Upper lobe of left lung (tissue), 6 donors: ENCODE results near the gene PHF8. TPM values are rescaled to one million over a fixed set of nuclear protein-coding genes. Genes with fewer than 3 reads are reported as not detected.

Experiments used
- ATAC-seq, 2 donors: fragments of 200-7000 bp; cut with Tn5 transposase; one replicate each; pipeline ENCODE4 v1.9.1; 2022; ENCODE audit warnings: mild to moderate bottlenecking in 2 of 2, moderate library complexity in 2 of 2; ENCODE audit not compliant: low FRiP score in 2 of 2
- DNase-seq, 2 donors: peaks; one replicate each; pipeline ENCODE4 v3.0.0-alpha.2; 2019 to 2020
- H3K27ac ChIP-seq, 4 donors: fragments of 200-600 bp; sonication (generic); one replicate each; pipeline ENCODE4 v1.5.1; 2016 to 2019
- H3K27me3 ChIP-seq, 4 donors: fragments of 200-600 bp; sonication (generic); one replicate each; pipeline ENCODE4 v1.5.1; 2017 to 2019
- H3K36me3 ChIP-seq, 4 donors: fragments of 200-600 bp; sonication (generic); one replicate each; pipeline ENCODE4 v1.5.1; 2016 to 2019
- H3K4me1 ChIP-seq, 4 donors: fragments of 200-600 bp; sonication (generic); one replicate each; pipeline ENCODE4 v1.5.1; 2018 to 2019
- H3K4me3 ChIP-seq, 4 donors: fragments of 200-600 bp; sonication (generic); one replicate each; pipeline ENCODE4 v1.5.1; 2017 to 2019; ENCODE audit warnings: mild to moderate bottlenecking in 2 of 4, moderate library complexity in 1 of 4
- H3K9me3 ChIP-seq, 4 donors: fragments of 200-600 bp; sonication (generic); one replicate each; pipeline ENCODE4 v1.5.1; 2018 to 2019
- EP300 ChIP-seq, 4 donors: sonication (generic); formaldehyde crosslinking; IDR thresholded peaks; one replicate each; pipeline ENCODE4 v1.5.1; 2017; ENCODE audit warnings: antibody characterized with exemption in 4 of 4, control low read depth in 2 of 4
- POLR2A ChIP-seq, 4 donors: fragments of 450-650 bp; IDR thresholded peaks; one replicate each; pipeline ENCODE4 v1.5.1; 2016 to 2017; ENCODE audit warnings: antibody characterized with exemption in 4 of 4, mild to moderate bottlenecking in 2 of 4
- POLR2AphosphoS5 ChIP-seq, 2 donors: sonication (generic); formaldehyde crosslinking; IDR thresholded peaks; one replicate each; pipeline ENCODE4 v1.5.1; 2017; ENCODE audit warnings: antibody characterized with exemption in 2 of 2
- WGBS, 2 donors: methylation state at CpG; one replicate each; pipeline ENCODE4 v1.1.5; 2017 to 2018; 5-methylcytosine and 5-hydroxymethylcytosine counted together
- total RNA-seq, 6 donors: library from RNA; depleted of rRNA in 4 of 6; stranded (reverse); fragments of >200 nt in 4 of 6; gene quantifications; one replicate each; pipeline versions ENCODE4 v1.1.0 to v1.2.1, GENCODE V29; 2016 to 2021
- TF ChIP-seq, protein P1 (sequence below), 6 experiments: fragments of 450-650 bp in 4 of 6; fragments of 200-600 bp in 2 of 6; sonication (generic) in 2 of 6; IDR thresholded peaks; one replicate each; pipeline ENCODE4 v1.5.1; 2016 to 2019; ENCODE audit warnings: antibody characterized with exemption in 6 of 6
- donor health status: DM: no; HTN: no; CAD: no; lungs with moderate emphysema.
- donor health status: DM: no; HTN: yes; CAD: no; lungs with severe emphysema.

Gene PHF8
- total RNA-seq, 6 donors from 2014 or later = 23.7 to 125 (median 27.1) TPM

DNA sequence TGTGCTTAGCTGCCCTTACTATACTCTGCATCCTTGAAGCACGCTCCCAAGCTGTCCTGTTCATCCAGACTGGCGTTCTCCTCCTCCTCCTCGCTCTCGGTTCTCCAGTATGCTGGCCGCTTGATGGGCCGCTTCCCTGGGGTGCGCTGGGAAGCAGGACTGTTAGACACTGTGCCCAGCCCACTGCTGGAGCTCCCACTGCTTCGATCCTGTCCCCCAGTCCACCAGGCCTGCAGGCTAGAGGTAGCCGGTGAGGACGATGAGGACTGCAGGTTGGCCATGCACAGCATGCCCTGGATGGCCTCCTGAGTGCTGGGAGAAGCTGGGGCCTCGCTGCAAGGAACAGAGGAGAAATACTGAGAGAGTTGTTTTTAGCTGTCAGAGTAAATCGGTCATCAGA is 59.4 kb downstream of the PHF8 start:
- no peak for ATAC-seq
- peak in 1 of 2 donors; percentile 25 for DNase-seq
- Histone ChIP-seq H3K4me1 (no peaks in the 10 kb centered on the region), H3K27me3 (no peaks in the 10 kb centered on the region), H3K27ac (no peak overlapping the region), H3K9me3 (no peaks in the 10 kb centered on the region), H3K36me3 (peaks cover 0 to 55% (median 7%) of the 10 kb centered on the region in 4 donors), H3K4me3 (no peak overlapping the region)
- 81 to 95% methylated on average over 8 to 11 of the region's 12 CpGs for WGBS, 2 donors
- TF ChIP-seq, protein P1, sequence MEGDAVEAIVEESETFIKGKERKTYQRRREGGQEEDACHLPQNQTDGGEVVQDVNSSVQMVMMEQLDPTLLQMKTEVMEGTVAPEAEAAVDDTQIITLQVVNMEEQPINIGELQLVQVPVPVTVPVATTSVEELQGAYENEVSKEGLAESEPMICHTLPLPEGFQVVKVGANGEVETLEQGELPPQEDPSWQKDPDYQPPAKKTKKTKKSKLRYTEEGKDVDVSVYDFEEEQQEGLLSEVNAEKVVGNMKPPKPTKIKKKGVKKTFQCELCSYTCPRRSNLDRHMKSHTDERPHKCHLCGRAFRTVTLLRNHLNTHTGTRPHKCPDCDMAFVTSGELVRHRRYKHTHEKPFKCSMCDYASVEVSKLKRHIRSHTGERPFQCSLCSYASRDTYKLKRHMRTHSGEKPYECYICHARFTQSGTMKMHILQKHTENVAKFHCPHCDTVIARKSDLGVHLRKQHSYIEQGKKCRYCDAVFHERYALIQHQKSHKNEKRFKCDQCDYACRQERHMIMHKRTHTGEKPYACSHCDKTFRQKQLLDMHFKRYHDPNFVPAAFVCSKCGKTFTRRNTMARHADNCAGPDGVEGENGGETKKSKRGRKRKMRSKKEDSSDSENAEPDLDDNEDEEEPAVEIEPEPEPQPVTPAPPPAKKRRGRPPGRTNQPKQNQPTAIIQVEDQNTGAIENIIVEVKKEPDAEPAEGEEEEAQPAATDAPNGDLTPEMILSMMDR (IDR thresholded peaks at IDR 0.05) = no peak
- TF ChIP-seq POLR2AphosphoS5 (IDR thresholded peaks at IDR 0.05) = no peak
- TF ChIP-seq POLR2A (IDR thresholded peaks at IDR 0.05) = no peak
- no peak for TF ChIP-seq EP300 (IDR thresholded peaks at IDR 0.05)

DNA sequence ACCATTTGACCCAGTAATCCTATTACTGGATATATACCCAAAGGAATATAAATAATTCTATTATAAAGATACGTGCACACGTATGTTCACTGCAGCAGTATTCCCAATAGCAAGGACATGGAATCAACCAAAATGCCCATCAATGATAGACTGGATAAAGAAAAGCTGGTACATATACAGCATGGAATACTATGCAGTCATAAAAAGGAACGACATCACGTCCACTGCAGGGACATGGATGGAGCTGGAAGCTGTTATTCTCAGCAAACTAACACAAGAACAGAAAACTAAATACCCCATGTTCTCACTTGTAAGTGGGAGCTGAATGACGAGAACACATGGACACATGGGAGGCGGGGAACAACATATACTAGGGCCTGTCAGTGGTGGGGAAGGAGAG is 69.7 kb downstream of the PHF8 start:
- H3K27me3 ChIP-seq = no peaks in the 10 kb centered on the region
- DNase-seq = no peak
- H3K4me3 ChIP-seq = no peak overlapping the region
- H3K9me3 ChIP-seq = peaks cover 0 to 4% (median under 1%) of the 10 kb centered on the region in 4 donors
- no peaks in the 10 kb centered on the region for H3K4me1 ChIP-seq
- 91 to 97% methylated on average over 6 of the region's 6 CpGs for WGBS, 2 donors
- ATAC-seq = no peak
- no peak for TF ChIP-seq POLR2AphosphoS5 (IDR thresholded peaks at IDR 0.05)
- TF ChIP-seq, protein P1 (IDR thresholded peaks at IDR 0.05) = no peak
- peaks cover 0 to 14% (median 4%) of the 10 kb centered on the region in 4 donors for H3K36me3 ChIP-seq
- H3K27ac ChIP-seq = no peak overlapping the region

DNA sequence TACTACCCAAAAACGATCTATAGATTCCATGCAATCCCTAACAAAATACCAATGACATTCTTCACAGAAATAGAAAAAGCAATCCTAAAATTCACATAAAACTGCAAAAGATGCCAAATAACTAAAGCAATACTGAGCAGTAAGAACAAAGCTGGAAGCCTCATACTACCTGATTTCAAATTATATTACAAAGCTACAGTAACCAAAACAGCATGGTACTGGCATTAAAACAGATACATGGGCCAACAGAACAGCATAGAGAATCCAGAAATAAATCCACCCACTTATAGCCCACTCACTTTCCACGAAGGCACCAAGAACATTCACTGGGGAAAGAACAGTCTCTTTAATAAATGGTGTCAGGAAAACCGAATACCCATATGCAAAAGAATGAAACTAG is 74.7 kb downstream of the PHF8 start:
- H3K4me3 ChIP-seq = no peak overlapping the region
- no peak for DNase-seq
- H3K9me3 ChIP-seq = peaks cover 0 to 12% (median 2%) of the 10 kb centered on the region in 4 donors
- WGBS, 2 donors = 70 to 93% methylated on average over 3 of the region's 3 CpGs
- H3K4me1 ChIP-seq = no peaks in the 10 kb centered on the region
- H3K36me3 ChIP-seq = peaks cover 0 to 17% (median under 1%) of the 10 kb centered on the region in 4 donors
- no peaks in the 10 kb centered on the region for H3K27me3 ChIP-seq
- TF ChIP-seq POLR2AphosphoS5 (IDR thresholded peaks at IDR 0.05) = no peak
- TF ChIP-seq, protein P1 (IDR thresholded peaks at IDR 0.05) = no peak
- H3K27ac ChIP-seq = no peak overlapping the region
- ATAC-seq = no peak

DNA sequence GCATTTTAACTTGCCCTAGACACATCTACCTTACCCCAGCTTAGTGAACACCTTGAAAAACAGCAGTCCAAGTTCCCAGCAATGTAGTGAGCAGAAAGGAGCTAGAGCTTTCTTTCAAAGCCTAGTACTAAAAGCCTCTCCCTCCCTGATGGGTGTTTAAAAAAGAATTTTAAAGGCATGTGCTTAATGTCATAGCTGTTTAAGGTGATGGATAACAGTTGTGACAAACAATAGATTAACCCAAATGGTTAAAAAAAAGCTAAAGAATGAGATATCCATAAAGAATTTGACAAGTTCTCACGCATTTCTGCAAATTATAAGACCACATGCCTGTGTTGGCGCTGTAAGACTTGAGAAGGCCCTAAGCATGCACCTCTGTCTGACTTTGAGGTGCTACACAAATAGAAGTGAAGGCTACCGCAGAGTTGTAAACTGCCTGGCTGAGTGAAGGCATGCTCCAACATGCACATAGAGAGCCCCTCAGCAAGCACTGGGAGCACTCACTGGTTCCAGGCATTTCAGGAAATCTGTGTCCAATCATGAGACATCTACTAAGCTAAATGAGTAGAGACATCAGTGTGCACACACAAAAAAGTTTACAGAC is 94.0 kb downstream of the PHF8 start:
- Histone ChIP-seq H3K4me1 (no peaks in the 10 kb centered on the region), H3K27ac (no peak overlapping the region), H3K27me3 (no peaks in the 10 kb centered on the region), H3K9me3 (no peaks in the 10 kb centered on the region), H3K36me3 (peaks cover 0 to 26% (median 4%) of the 10 kb centered on the region in 4 donors), H3K4me3 (no peak overlapping the region)
- ATAC-seq (no peak), DNase-seq (no peak)
- 84 to 94% methylated on average over 3 of the region's 3 CpGs for WGBS, 2 donors
- TF ChIP-seq, protein P1 (IDR thresholded peaks at IDR 0.05) = no peak
- TF ChIP-seq POLR2AphosphoS5 (IDR thresholded peaks at IDR 0.05) (no peak), POLR2A (IDR thresholded peaks at IDR 0.05) (no peak), EP300 (IDR thresholded peaks at IDR 0.05) (no peak)

DNA sequence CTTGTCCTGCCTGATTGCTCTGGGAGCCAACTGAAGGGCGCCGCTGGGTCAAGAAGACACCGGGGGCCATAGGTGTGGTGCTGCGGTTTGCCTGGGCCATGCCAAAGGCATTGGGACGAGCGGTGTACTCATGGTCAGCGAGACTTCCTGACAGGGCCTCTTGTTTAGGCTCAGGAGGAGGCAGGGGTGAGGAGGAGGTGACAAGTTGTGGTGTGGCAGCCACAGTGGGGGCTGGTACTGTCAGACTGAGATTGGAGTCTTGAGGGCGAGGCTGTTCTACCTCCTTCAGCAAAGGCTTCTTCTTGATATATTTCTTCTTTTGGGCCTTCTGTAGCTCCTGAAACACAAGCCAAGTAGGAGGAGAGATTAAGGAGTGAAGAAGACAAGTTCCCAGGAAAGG is 104.1 kb downstream of the PHF8 start:
- no peak for ATAC-seq
- no peak for DNase-seq
- no peaks in the 10 kb centered on the region for H3K27me3 ChIP-seq
- no peaks in the 10 kb centered on the region for H3K4me1 ChIP-seq
- H3K9me3 ChIP-seq = no peaks in the 10 kb centered on the region
- WGBS, 2 donors = 83 to 95% methylated on average over 3 to 8 of the region's 8 CpGs
- TF ChIP-seq POLR2AphosphoS5 (IDR thresholded peaks at IDR 0.05) = no peak
- no peak for TF ChIP-seq EP300 (IDR thresholded peaks at IDR 0.05)
- TF ChIP-seq POLR2A (IDR thresholded peaks at IDR 0.05) = no peak
- TF ChIP-seq, protein P1 (IDR thresholded peaks at IDR 0.05) = no peak
- H3K4me3 ChIP-seq = no peak overlapping the region
- H3K36me3 ChIP-seq = peaks cover 0 to 61% (median 16%) of the 10 kb centered on the region in 4 donors
- H3K27ac ChIP-seq = no peak overlapping the region
